Measurements from ENCODE around the gene PPP1R9A.
A peak's percentile ranks its signal among the peaks of the same experiment; 100 is the strongest.

The PPP1R9A gene

DNA sequence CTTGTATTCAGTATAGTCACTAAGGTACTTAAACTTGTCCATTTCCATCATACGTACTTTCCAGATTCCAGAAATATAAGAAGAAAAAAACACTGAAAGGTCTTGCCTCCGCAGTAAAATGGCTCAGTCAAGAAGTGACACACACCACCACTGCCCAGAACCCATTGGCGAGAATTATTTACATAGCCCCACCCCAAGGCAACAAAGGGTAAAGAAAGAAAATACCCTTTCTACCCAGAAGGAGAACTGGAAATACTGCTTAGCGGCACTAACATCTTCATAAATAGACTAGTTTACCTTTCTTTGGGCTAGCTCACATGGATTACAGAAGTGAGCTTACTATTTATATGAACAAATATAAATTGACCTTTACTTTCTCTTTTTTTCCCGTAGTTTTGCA lies 194.0 kb downstream of the PPP1R9A start:
- TF ChIP-seq, protein P1, sequence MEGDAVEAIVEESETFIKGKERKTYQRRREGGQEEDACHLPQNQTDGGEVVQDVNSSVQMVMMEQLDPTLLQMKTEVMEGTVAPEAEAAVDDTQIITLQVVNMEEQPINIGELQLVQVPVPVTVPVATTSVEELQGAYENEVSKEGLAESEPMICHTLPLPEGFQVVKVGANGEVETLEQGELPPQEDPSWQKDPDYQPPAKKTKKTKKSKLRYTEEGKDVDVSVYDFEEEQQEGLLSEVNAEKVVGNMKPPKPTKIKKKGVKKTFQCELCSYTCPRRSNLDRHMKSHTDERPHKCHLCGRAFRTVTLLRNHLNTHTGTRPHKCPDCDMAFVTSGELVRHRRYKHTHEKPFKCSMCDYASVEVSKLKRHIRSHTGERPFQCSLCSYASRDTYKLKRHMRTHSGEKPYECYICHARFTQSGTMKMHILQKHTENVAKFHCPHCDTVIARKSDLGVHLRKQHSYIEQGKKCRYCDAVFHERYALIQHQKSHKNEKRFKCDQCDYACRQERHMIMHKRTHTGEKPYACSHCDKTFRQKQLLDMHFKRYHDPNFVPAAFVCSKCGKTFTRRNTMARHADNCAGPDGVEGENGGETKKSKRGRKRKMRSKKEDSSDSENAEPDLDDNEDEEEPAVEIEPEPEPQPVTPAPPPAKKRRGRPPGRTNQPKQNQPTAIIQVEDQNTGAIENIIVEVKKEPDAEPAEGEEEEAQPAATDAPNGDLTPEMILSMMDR (conservative IDR thresholded peaks at IDR 0.05), result no peak
- H3K27ac ChIP-seq, result no peak overlapping the region

DNA sequence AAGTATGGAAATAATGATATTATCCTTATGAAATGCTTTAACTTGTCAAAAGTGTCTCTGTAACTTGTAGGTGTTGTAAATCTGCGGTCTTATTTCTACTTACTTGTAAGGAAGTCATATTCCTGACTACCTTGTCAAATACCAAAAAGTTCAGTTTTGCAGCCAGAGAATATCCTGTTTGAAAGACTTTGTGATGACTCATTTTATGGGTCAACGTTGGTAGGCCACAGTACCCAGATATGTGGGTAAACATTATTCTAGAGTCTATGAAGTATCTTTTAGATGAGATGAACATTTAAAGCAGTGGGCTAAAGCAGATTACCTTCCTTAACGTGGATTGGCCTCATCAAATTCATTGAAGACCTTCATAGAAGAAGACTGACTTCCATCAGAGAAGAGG lies 195.3 kb downstream of the PPP1R9A start:
- TF ChIP-seq, protein P1 (conservative IDR thresholded peaks at IDR 0.05), result no peak
- no peak overlapping the region for H3K27ac ChIP-seq

DNA sequence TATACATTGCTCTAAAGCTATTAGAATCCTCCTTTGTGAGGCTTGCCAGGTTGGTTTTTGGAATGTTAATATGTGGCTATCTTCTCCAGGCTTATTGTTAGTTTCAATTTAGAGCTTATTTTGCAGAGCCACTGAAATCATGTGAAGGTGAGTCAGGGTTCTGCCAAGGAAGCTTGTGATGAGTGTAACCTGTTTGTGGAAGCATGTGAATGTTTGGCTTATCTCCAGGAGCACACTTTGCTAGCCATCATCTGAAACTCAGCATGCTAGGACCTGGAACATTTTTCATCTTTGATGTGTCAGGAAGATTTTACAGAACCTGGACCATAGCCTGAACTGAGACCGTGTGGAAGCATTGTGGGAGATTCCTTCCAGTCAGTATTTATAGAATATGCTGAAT lies 197.3 kb downstream of the PPP1R9A start:
- TF ChIP-seq, protein P1 (conservative IDR thresholded peaks at IDR 0.05), result no peak
- peak overlapping the region; percentile 68 for H3K27ac ChIP-seq

DNA sequence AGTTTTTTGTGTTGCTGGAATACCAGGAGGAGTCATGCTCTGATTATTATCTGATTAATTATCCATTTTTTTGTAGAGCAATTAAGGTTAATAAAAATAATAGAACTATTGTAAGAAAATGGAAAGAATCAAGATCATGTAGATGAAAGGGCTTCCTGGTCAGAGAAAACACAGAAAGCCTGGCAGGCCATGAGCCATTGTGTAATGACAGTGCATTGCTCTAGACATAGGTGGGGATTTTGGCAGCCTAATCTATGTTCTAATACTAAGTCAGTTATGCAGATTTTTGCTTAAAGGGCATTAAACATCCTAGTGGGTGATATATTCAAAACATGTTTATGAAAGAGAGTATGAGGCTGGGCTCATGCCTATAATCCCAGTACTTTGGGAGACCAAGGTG lies 198.2 kb downstream of the PPP1R9A start:
- H3K27ac ChIP-seq, result peak overlapping the region; percentile 68
- TF ChIP-seq, protein P1 (conservative IDR thresholded peaks at IDR 0.05), result no peak

DNA sequence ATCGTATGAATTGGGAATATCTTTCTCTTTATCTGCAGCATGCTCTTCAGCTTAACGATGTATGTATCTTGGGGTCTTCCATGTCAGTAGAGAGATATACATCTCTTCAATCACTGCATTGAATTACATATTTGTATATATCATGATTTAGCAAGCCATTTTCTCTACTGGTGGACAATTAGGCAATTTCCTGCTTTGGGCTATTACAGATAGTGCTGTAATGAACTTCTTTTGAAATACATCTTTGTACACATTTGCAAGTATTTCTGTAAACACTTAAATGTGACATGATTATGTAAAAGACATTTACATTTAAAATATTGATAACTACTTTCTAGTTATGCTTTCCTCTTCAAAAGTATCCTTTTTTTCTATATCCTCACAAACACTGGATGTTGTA lies 199.0 kb downstream of the PPP1R9A start:
- TF ChIP-seq, protein P1 (conservative IDR thresholded peaks at IDR 0.05), result no peak

DNA sequence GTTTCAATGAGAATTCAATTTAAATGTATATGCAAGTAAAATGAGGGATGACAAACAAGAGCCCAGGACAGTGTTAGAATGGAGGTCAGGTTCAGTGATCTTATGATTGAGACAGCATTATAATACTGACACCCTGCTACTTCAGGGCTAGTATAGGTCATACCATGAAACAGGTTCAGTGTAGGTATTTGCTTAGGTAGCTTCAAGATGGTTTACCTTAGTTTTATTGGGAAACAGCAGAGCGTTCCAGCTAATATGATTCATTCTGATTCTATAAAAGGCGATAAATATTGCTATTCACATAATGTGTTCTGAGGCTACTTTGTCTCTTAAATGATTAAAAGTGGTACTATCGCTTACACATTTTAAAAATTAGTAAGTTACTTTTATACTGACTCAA lies 203.3 kb downstream of the PPP1R9A start:
- TF ChIP-seq, protein P1 (conservative IDR thresholded peaks at IDR 0.05), result no peak
- peak overlapping the region; percentile 44 for H3K27ac ChIP-seq

More for the DNA sequence above, 199.0 kb downstream of the PPP1R9A start:
- peak overlapping the region; percentile 68 for H3K27ac ChIP-seq

DNA sequence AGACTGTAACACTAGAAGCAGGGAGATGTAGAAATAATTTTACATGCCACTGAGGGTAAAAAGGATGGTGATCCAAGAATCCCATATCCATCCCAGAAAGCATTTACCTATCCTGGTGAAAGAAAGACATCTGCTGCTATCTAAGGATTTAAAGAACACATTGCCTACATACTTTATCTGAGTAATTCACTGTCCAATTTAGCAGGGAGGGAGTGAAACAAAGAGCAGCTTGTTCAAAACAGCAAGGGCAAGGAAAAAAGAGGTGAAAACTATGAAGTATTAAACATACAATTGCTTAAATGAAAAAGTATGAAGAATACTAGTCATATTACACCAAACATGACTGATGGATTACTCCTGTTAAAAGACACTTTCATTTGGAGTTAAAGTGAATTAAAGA lies 206.2 kb downstream of the PPP1R9A start:
- H3K27ac ChIP-seq, result no peak overlapping the region
- TF ChIP-seq, protein P1 (conservative IDR thresholded peaks at IDR 0.05), result no peak
